HG03066 (cell line): ENCODE results near the gene CHRND.
"Not testable (repeated sequence)": the region's sequence is repeated elsewhere in the genome, so short reads cannot be mapped to it uniquely, and the experiment has no call there.

ENCODE experiments used
- ATAC-seq: cut with Tn5 transposase; IDR thresholded peaks from one replicate; pipeline ENCODE4 v1.9.1; 2021; ENCODE audit warnings: low read depth; ENCODE audit not compliant: unreplicated experiment

The CHRND gene

DNA sequence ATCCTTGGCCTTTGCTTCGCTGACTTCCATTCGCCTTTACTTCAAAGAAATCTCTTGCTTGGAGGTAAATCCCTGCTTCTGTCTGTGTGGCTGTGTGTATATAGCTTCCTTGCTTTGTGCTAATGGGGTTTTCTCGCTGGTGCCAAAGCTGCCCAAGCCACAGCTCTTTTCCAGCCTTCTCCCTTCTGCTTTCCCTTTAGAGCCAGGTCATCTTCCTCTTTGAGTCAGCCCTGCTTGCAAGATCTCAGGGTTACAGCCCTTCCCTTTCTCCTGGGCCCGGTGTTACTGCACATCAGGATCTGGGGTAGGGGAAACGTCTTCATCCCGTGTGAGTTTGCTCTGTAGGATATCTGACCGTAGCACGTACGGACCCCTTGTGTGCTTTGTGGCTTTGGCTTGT lies 43.6 kb downstream of the CHRND start:
- ATAC-seq: no peak

DNA sequence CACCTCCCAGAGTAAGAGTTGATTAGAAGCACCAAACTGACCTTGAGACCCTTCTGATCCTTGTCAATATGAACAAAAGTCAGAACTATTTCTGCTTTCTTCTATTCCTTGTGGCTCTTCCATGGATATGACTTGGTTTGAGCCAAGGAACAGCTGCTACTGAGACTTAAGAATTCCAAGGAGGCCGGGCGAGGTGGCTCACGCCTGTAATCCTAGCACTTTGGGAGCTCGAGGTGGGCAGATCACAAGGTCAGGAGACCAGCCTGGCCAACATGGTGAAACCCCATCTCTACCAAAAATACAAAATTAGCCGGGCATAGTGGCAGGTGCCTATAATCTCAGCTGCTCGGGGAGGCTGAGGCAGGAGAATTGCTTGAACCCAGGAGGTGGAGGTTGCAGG lies 44.5 kb downstream of the CHRND start:
- ATAC-seq: not testable (repeated sequence)

DNA sequence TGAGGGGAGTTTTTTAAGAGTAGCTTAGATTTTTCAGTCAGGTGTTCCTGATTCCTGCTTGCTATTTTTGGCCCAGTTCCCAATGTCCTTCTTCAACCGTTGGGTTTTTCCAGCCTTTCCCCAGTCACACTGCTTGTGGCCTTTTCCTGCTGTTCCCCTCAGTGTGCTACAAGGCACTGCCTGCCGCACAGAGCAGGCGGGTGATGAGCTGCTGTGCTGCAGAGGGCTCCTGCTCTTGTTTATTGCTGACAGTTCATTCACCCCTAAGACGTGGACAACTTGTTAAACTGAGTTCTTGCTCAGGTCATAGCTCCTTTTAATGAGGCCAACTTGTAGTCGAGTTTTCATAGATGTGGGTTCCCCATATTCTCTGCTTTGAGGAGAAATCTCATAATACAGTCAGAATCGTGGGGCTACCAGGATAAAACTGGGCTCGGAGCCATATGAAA lies 45.1 kb downstream of the CHRND start:
- no peak for ATAC-seq

DNA sequence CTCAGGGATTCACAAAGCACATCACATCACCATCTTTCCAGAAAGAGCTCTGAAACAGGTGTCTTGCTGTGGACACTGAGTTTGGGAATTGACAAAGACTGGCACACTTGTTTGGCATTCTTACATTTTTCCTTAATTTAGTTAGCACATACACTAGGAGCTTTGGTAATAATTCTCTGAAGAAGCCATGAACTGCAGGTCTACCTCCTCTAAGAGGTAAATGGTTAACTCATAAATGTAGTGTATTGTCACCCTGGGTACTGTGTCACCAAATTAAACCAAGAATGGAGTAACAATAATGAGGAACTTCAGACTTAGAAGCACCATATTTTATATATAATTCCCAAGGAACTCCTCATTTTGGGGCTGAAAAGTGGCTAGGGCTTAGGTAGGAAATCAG lies 47.1 kb downstream of the CHRND start:
- ATAC-seq: no peak

DNA sequence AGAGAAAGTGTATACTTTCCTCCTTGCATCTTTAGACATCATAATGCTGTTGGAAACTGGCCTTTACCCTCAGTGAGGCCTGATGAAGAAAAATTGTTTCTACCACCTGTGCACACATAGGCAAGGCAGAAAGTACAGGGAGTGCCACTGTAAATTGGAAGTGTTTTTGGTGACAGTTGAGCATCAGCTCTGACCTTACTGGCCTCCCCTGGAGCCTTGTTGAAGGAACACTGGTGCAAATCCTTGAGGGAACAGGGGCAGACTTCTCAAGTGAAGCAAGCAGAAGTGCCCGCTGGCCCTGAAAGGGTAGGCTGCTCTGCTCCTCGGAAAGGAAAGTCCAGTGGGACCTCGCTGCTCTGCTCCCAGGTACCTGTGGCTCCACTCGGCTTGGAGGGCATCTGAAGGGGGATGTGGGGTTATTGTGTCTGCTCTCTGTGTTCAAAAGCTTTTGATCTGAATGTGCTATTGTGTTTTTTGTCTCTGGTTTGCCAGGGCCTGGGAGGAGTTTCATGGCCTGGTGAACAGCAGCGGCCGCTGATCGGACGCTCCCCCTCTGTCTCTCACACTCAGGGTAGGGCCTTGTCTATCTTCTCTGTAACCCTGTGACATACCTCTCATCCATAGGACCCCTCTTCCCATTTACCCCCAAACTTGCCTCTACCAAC lies 47.9 kb downstream of the CHRND start:
- no peak for ATAC-seq

DNA sequence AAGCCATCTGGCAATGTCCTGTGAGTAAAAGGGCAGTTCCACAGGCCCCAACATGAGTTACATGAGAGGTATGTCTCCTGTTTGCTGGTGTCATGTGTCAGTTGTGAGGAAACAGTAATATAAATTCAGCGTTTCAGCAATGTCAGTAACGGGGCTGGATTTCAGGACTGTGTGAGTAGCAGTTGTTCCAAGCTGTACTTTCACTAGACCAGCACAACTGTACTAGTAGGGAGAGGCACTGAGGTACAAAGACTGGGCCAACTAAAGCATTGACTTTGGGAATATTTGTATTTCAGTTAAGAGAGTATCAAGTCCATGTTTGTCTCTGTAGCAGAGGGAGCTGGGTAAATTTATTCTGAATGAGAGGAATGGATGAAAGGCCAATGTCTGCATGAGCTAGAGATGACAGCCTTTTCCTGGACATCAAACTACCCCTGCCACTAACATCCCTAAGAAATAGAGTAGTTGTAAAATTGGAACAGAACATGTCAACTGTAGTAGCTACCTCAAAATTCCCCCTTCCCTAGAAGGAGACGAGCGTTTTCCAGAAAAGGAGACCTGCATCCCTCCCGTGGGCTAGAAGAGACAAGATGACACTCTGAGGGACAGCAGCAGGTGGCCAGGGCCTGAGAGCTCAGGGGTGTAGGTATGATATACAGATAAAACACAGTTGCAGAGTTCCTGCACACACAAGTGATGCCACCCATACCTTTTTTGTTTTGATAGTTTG lies 48.9 kb downstream of the CHRND start:
- ATAC-seq: no peak

DNA sequence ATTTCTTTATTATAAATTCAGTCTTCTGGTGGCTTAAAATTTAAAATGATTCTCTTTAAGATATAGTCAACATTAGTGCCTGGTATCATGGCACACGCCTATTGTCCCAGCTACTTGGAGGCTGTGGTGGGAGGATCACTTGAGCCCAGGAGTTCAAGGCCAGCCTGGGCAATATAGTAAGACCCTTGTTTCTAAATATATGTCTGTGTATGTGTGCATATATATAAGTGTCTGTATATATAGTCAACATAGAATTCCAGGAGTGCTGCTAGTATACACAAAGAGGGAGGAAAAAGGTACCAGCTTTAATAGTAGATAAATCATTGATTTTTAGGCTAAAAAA lies 49.4 kb downstream of the CHRND start:
- ATAC-seq: no peak

DNA sequence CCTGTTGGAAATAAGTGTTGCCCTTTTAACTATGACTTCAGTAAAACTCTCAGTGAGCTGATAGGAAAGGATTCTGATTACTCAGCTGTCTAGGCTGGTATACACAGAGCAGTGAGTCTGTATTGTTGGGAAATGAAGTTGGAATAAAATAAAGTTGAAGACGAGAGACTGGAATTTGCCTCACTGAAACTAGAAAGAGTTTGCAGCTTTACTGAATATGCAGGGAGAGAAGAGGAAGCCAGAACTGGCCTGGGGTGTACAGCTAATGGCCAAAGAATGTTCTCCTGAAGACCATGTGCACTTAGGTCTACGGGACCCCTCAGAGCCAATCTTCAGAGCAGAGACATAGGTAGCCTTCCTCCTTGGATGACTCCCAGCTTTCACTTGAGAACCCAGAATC lies 51.0 kb downstream of the CHRND start:
- ATAC-seq: no peak

DNA sequence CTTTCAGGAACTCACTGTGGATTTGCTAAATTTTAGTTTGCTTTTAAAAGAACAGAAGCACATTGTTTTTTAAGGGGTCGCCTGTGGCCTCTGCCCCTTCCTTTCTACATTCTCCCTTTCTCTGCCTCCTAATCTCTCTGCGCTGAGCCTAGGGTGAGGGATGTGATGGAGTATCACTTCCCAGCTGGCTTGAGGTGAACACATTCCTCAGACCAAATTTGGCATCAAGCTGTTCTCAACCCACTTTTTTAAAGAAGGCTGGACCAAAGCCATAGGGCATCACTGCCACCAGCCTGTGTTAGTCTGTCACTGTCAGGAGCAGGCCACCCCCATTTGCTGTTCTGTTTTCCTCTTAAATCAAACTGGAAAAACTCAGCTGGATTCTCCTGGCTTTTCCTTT lies 51.9 kb downstream of the CHRND start:
- no peak for ATAC-seq

DNA sequence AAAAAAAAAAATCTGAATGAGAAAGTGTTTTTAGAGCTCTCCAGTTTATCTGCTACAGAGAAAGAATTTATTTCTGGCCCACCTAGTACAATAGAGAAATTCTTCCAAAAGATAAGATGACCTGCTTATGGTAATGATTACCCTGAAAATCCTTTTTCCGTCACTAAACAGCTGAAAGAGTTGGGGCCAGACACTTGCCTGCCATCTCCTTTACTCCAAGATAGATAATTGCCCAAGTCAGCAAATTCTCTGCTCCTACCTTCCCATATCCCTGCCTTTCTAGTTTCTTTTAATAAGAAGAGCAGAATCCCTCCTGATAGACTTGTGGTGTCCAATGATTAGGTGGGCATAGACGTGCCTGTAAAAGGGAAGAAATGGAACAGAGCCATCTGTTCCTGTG lies 52.7 kb downstream of the CHRND start:
- no peak for ATAC-seq

DNA sequence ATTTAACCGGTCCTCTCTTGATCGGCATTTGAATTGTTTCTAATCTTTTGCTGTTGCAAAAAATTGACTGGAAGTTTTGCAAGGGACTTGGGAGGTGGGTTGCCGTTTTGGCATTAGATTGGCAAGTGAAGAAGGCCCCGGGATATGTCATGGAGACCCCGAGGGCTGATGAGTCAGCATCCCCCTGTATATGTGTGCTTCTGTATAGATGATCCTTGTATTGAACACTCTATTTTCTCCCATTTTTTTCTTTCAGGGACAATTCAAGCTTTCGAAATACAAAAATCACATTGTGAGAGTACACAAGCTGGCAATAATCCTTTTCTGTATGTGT lies 54.7 kb downstream of the CHRND start:
- no peak for ATAC-seq

DNA sequence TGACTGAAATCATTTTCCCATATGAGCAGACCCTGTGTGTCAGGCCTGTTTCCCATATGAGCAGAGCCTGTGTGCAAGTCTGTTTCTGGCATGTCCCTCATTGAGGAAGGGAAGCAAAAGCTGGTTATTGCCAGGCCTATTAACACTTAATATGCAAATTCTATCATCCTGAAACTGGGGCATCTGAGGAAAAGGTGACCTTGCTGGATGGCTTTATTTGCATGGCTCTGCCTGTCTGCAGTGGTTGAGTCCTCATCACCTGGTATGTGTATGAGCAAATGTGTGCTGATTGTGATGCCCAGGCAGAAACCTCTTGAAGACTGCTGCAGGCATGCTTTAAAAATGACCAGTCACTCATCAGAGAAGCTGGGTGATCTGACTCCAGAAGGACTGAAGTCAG lies 55.8 kb downstream of the CHRND start:
- no peak for ATAC-seq

DNA sequence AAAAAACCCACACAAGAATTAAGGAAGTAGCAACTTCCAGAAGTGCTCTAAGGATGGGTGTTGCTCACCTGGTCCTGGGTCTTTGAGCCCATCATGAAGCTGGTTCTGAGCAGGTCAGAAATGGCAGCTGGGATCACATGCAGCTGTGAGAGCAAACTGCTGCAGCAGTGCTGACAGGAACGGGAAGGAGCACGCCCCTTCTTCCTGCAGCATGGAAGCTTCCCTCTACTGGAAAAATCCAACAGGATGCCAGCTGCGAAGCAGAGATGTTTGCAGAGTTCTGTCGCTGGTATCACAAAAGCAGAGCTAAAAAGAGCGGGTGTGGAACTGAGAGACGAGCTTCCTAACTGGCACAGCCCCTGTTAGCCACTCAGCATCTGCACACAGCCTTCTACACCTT lies 58.3 kb downstream of the CHRND start:
- ATAC-seq: no peak
